K562 (cell line): ENCODE measurements around the gene ING5.

ENCODE experiments used
- ADNP ChIP-seq: fragments of 200-800 bp; sonication (Bioruptor generic); IDR thresholded peaks from 2 replicates; pipeline ENCODE4 v1.6.1; 2016; ENCODE audit warnings: missing genetic modification characterization, missing compliant biosample characterization
- EZH2 ChIP-seq: IDR thresholded peaks from 2 replicates; pipeline ENCODE4 v1.6.1; 2012; ENCODE audit warnings: low read depth, mild to moderate bottlenecking, inconsistent platforms, low read length, borderline replicate concordance
- IRF1 ChIP-seq: sonication (generic); formaldehyde crosslinking; IDR thresholded peaks from 2 replicates; pipeline ENCODE4 v1.8.0; 2022; ENCODE audit warnings: missing genetic modification reagents, mild to moderate bottlenecking, borderline replicate concordance
- POLR2A ChIP-seq: fragments of 450-650 bp; conservative IDR thresholded peaks from 2 replicates; pipeline ENCODE4 v1.6.1; 2016
- RCOR1 ChIP-seq, 2 experiments: IDR thresholded peaks; 2 replicates each; pipeline ENCODE4 v1.6.1; 2012; ENCODE audit warnings: low read depth in 2 of 2, low read length in 2 of 2, borderline replicate concordance in 1 of 2, improper control_type of control experiment in 1 of 2
- TCF7L2 ChIP-seq: fragments of 150-350 bp; IDR thresholded peaks from 2 replicates; pipeline ENCODE4 v1.6.1; 2016; ENCODE audit warnings: low read depth, mild to moderate bottlenecking, low read length, moderate library complexity
- USF2 ChIP-seq: sonication (generic); formaldehyde crosslinking; IDR thresholded peaks from 2 replicates; pipeline ENCODE4 v1.5.0; 2020; ENCODE audit warnings: missing genetic modification reagents
- ZNF12 ChIP-seq: sonication (generic); formaldehyde crosslinking; IDR thresholded peaks from 2 replicates; pipeline ENCODE4 v1.4.0; 2020; ENCODE audit warnings: mild to moderate bottlenecking, missing genetic modification reagents
- TF ChIP-seq, protein P1 (sequence below), 3 experiments: IDR thresholded peaks in 2 of 3; conservative IDR thresholded peaks in 1 of 3; 2 replicates each; pipeline ENCODE4 v1.5.1; 2011 to 2012; ENCODE audit warnings: low read length in 3 of 3, mild to moderate bottlenecking in 3 of 3, control low read depth in 2 of 3, improper control_type of control experiment in 1 of 3, inconsistent platforms in 1 of 3, low read depth in 1 of 3, mixed read lengths in 1 of 3, moderate library complexity in 1 of 3; ENCODE audit not compliant: insufficient read depth in 2 of 3
- TF ChIP-seq, protein P2 (sequence below): sonication (generic); formaldehyde crosslinking; IDR thresholded peaks from 2 replicates; pipeline ENCODE4 v1.8.1; 2023; ENCODE audit warnings: mild to moderate bottlenecking, missing genetic modification reagents

GRCh38 chr2:241775223-241776177 is 73.7 kb downstream of the ING5 start:
- TF ChIP-seq ADNP (tag) (no peak), IRF1 (CRISPR knock-in tag) (no peak), TCF7L2 (no peak), EZH2 (no peak), ZNF12 (CRISPR knock-in tag) (no peak), POLR2A (no peak), RCOR1 (IDR thresholded peaks at IDR 0.05; ENCODE audit: borderline replicate concordance in 1 of 2, low read depth in 2 of 2, low read length in 2 of 2) (no peak), USF2 (CRISPR knock-in tag) (no peak)
- TF ChIP-seq, protein P1, sequence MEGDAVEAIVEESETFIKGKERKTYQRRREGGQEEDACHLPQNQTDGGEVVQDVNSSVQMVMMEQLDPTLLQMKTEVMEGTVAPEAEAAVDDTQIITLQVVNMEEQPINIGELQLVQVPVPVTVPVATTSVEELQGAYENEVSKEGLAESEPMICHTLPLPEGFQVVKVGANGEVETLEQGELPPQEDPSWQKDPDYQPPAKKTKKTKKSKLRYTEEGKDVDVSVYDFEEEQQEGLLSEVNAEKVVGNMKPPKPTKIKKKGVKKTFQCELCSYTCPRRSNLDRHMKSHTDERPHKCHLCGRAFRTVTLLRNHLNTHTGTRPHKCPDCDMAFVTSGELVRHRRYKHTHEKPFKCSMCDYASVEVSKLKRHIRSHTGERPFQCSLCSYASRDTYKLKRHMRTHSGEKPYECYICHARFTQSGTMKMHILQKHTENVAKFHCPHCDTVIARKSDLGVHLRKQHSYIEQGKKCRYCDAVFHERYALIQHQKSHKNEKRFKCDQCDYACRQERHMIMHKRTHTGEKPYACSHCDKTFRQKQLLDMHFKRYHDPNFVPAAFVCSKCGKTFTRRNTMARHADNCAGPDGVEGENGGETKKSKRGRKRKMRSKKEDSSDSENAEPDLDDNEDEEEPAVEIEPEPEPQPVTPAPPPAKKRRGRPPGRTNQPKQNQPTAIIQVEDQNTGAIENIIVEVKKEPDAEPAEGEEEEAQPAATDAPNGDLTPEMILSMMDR (IDR thresholded peaks at IDR 0.05 in 2 of 3, conservative IDR thresholded peaks at IDR 0.05 in 1 of 3; ENCODE audit: insufficient read depth in 2 of 3, low read depth in 1 of 3, low read length in 3 of 3): no peak
- TF ChIP-seq, protein P2, sequence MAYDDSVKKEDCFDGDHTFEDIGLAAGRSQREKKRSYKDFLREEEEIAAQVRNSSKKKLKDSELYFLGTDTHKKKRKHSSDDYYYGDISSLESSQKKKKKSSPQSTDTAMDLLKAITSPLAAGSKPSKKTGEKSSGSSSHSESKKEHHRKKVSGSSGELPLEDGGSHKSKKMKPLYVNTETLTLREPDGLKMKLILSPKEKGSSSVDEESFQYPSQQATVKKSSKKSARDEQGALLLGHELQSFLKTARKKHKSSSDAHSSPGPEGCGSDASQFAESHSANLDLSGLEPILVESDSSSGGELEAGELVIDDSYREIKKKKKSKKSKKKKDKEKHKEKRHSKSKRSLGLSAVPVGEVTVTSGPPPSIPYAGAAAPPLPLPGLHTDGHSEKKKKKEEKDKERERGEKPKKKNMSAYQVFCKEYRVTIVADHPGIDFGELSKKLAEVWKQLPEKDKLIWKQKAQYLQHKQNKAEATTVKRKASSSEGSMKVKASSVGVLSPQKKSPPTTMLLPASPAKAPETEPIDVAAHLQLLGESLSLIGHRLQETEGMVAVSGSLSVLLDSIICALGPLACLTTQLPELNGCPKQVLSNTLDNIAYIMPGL (CRISPR knock-in tag): no peak
